GM13977 (cell line): Measurements from ENCODE around the gene FAM47B.

Experiments
- DNase-seq: peaks from one replicate; pipeline ENCODE4 v3.0.0; 2012; ENCODE audit warnings: low spot score
- CTCF ChIP-seq: IDR thresholded peaks from 2 replicates; pipeline ENCODE4 v1.5.1; 2012; ENCODE audit warnings: mild to moderate bottlenecking, control low read depth; ENCODE audit not compliant: insufficient read depth; ENCODE audit errors: extremely low read depth, missing control alignments
- in situ Hi-C: fragments of 300-500 bp; cut with MboI; formaldehyde crosslinking; loops from one replicate; pipeline ENCODE4 v1.12.0; 2022; ENCODE audit warnings: low sequenced_read_pairs, low pct_unique_long_range_greater_than_20kb, mixed read lengths, inconsistent platforms; ENCODE audit not compliant: unreplicated experiment

Gene FAM47B

GRCh38 chrX:34942496-34942895, at the start of gene FAM47B:
Gene FAM47B (plus strand): TSS chrX:34942796. CDS start chrX:34942832, 36 bp downstream.
- TF ChIP-seq CTCF = no peak
- no peak for DNase-seq
- in situ Hi-C loops = no loop called here

GRCh38 chrX:34893741-34894140, 48.9 kb upstream of the FAM47B start:
- no peak for DNase-seq
- TF ChIP-seq CTCF = no peak
- in situ Hi-C loops = no loop called here

GRCh38 chrX:34900691-34901090, 41.9 kb upstream of the FAM47B start:
- in situ Hi-C loops = loop anchor here (25.0 kb wide), 1 partner anchor 88 kb away; no protein-coding TSS in a partner anchor
- no peak for DNase-seq
- no peak for TF ChIP-seq CTCF

GRCh38 chrX:34901761-34902160, 40.8 kb upstream of the FAM47B start:
- TF ChIP-seq CTCF = no peak

GRCh38 chrX:34903316-34903715, 39.3 kb upstream of the FAM47B start:
- in situ Hi-C loops = loop anchor here (25.0 kb wide), 1 partner anchor 91 kb away; no protein-coding TSS in a partner anchor
- TF ChIP-seq CTCF = no peak

More at GRCh38 chrX:34901761-34902160, 40.8 kb upstream of the FAM47B start:
- in situ Hi-C loops = loop anchor here (25.0 kb wide), 1 partner anchor 89 kb away; no protein-coding TSS in a partner anchor
- no peak for DNase-seq

GRCh38 chrX:34909151-34909550, 33.4 kb upstream of the FAM47B start:
- in situ Hi-C loops = loop anchor here (25.0 kb wide), 1 partner anchor 97 kb away; no protein-coding TSS in a partner anchor
- TF ChIP-seq CTCF = no peak
- no peak for DNase-seq

More at GRCh38 chrX:34903316-34903715, 39.3 kb upstream of the FAM47B start:
- no peak for DNase-seq
